Hematopoietic multipotent progenitor cell treated with erythropoietin and hydrocortisone succinate and interleukin-3 and kit ligand, for 6 days (in vitro differentiated cells): Measurements from ENCODE around the gene ITFG1.
A peak's percentile ranks its signal among the peaks of the same experiment; 100 is the strongest.
"Not testable (repeated sequence)": the region's sequence is repeated elsewhere in the genome, so short reads cannot be mapped to it uniquely, and the experiment has no call there.

ENCODE experiments used
- DNase-seq: peaks from one replicate; pipeline ENCODE4 v3.0.0-alpha.2; 2015

ITFG1 gene

GRCh38 chr16:47408491-47408890, 52.4 kb downstream of the ITFG1 start:
- no peak for DNase-seq

GRCh38 chr16:47395733-47396498, 64.9 kb downstream of the ITFG1 start:
- DNase-seq: no peak

- peak; percentile 81 for DNase-seq
Observed at GRCh38 chr16:47392081-47392480, 68.8 kb downstream of the ITFG1 start.

GRCh38 chr16:47388705-47389104, 72.2 kb downstream of the ITFG1 start:
- no peak for DNase-seq

GRCh38 chr16:47387026-47387734, 73.7 kb downstream of the ITFG1 start:
- no peak for DNase-seq

GRCh38 chr16:47386201-47386718, 74.6 kb downstream of the ITFG1 start:
- no peak for DNase-seq

- DNase-seq: no peak
Observed at GRCh38 chr16:47382362-47382761, 78.5 kb downstream of the ITFG1 start.

GRCh38 chr16:47377154-47377553, 83.7 kb downstream of the ITFG1 start:
- no peak for DNase-seq

- DNase-seq: no peak
Observed at GRCh38 chr16:47375423-47375822, 85.4 kb downstream of the ITFG1 start.

- no peak for DNase-seq
Observed at GRCh38 chr16:47374629-47375028, 86.2 kb downstream of the ITFG1 start.

GRCh38 chr16:47371271-47372014, 89.4 kb downstream of the ITFG1 start:
- no peak for DNase-seq

GRCh38 chr16:47370536-47370935, 90.3 kb downstream of the ITFG1 start:
- DNase-seq: no peak

- DNase-seq: no peak
Observed at GRCh38 chr16:47366228-47366627, 94.6 kb downstream of the ITFG1 start.

GRCh38 chr16:47363761-47364160, 97.1 kb downstream of the ITFG1 start:
- DNase-seq: no peak

- DNase-seq: no peak
Observed at GRCh38 chr16:47359478-47359877, 101.4 kb downstream of the ITFG1 start.

GRCh38 chr16:47358816-47359215, 102.0 kb downstream of the ITFG1 start:
- DNase-seq: no peak

GRCh38 chr16:47349029-47349428, 111.8 kb downstream of the ITFG1 start:
- not testable (repeated sequence) for DNase-seq

- not testable (repeated sequence) for DNase-seq
Observed at GRCh38 chr16:47347021-47347696, 113.7 kb downstream of the ITFG1 start.

GRCh38 chr16:47342055-47342454, 118.8 kb downstream of the ITFG1 start:
- no peak for DNase-seq

GRCh38 chr16:47330562-47330961, 130.3 kb downstream of the ITFG1 start:
- not testable (repeated sequence) for DNase-seq

- DNase-seq: not testable (repeated sequence)
Observed at GRCh38 chr16:47324309-47324708, 136.6 kb downstream of the ITFG1 start.

GRCh38 chr16:47323241-47323640, 137.6 kb downstream of the ITFG1 start:
- no peak for DNase-seq
